ES-I3 (cell line): Measurements from ENCODE around the gene BAIAP3.
"Not testable (repeated sequence)": the region's sequence is repeated elsewhere in the genome, so short reads cannot be mapped to it uniquely, and the experiment has no call there.

ENCODE experiments used
- H3K36me3 ChIP-seq: 2 replicates; pipeline ENCODE4 v1.6.1; 2013; ENCODE audit warnings: mild to moderate bottlenecking, low read length, control low read depth, moderate library complexity; ENCODE audit not compliant: insufficient read depth
- H3K4me1 ChIP-seq: 2 replicates; pipeline ENCODE4 v1.6.1; 2013; ENCODE audit warnings: mild to moderate bottlenecking, control low read depth, low read length; ENCODE audit not compliant: insufficient read depth
- H3K9ac ChIP-seq: 2 replicates; pipeline ENCODE4 v1.6.1; 2013; ENCODE audit warnings: low read depth, mild to moderate bottlenecking, low read length, moderate library complexity
- H3K9me3 ChIP-seq: 2 replicates; pipeline ENCODE4 v1.6.1; 2013; ENCODE audit warnings: mild to moderate bottlenecking, low read length, moderate library complexity; ENCODE audit not compliant: control insufficient read depth, insufficient read depth

BAIAP3 gene, protein sequence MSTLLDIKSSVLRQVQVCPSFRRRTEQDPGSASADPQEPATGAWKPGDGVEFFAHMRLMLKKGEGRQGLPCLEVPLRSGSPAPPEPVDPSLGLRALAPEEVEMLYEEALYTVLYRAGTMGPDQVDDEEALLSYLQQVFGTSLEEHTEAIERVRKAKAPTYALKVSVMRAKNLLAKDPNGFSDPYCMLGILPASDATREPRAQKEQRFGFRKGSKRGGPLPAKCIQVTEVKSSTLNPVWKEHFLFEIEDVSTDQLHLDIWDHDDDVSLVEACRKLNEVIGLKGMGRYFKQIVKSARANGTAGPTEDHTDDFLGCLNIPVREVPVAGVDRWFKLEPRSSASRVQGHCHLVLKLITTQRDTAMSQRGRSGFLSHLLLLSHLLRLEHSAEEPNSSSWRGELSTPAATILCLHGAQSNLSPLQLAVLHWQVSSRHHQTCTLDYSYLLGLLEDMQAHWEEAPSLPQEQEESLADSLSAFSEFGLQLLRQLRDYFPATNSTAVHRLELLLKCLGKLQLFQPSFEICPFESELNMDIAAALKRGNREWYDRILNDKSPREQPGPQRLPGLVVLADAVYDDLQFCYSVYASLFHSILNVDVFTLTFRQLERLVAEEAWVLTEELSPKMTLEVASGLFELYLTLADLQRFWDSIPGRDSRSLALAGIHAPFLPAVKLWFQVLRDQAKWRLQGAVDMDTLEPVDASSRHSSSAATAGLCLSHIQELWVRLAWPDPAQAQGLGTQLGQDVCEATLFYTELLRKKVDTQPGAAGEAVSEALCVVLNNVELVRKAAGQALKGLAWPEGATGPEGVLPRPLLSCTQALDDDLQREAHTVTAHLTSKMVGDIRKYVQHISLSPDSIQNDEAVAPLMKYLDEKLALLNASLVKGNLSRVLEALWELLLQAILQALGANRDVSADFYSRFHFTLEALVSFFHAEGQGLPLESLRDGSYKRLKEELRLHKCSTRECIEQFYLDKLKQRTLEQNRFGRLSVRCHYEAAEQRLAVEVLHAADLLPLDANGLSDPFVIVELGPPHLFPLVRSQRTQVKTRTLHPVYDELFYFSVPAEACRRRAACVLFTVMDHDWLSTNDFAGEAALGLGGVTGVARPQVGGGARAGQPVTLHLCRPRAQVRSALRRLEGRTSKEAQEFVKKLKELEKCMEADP

DNA sequence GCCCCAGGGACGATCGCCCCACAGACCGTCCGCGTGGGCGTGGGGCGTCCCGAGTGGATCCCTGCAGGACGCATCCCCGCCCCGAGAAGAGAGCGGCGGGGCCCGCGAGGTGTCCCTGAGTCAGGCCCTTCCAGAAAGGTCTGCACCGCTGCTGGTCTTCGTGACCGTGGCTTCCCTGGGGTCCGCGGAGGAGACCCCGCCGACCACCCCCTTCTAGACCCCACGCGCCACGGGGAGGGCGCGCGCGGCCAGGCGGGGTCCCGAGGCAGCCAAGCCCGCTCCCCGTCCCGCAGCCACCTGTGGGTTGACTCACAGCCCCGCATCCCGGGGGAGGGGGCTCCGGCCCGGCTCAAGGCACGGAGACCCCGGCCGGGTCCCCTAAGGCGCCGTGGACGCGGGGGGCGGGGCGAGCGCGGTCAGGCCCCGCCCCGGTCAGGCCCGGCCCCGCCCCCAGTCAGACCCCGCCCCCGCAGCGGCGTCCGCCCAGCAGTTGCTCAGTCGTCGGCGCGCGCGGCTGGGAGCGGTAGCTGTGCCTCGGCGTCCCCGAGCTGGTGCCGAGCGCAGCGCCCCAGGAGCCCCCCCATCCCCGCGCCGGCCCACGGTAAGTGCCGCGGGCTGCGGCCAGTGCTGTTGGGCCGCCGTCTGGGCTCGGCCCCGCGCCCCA is at the start of gene BAIAP3:
Gene BAIAP3, plus strand, starts transcription at position 497 of the 664 bp plus-strand sequence. CDS start 4,905 bp downstream, outside the sequence.
- Histone ChIP-seq H3K4me1 (no peaks in the 10 kb centered on the region; the same call in 1 of the 2 replicates), H3K9ac (peak within 1 kb of the TSS; percentile 54), H3K9me3 (no peaks in the 10 kb centered on the region), H3K36me3 (no peaks in the 10 kb centered on the region)

DNA sequence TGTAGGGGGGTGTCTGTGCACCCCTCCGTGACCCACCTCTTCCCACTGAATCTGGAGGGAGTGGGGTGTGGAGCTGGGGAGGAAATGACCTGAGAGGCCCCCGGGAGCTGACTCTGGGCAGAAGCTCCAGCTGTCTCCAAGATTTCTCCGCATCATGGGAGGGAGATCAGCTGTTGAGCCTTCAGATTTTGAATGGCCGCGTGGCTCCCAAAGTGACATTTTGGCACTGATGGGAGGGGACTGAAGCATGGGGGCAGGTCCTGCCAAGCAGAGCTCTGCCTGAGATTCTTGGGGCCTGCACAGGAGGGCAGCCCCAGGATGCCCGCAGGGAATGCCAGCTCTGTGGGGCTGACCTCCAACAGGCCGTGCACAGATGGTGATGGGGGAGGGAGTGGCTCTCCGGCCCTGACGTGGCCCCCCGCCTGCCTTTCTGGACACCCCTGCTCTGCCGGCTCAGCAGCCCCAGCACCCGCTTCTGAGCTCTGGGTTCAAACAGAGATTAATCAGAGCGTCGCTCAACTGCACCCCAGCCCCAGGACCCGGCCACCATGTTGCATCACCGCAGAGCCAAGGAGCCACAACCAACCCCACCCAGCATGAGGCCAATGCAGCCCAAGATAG is 49.3 kb upstream of the BAIAP3 start:
- Histone ChIP-seq H3K36me3 (no peaks in the 10 kb centered on the region), H3K4me1 (peaks cover 8% of the 10 kb centered on the region), H3K9ac (no peak overlapping the region), H3K9me3 (no peaks in the 10 kb centered on the region)

GRCh38 chr16:1285669-1286512 is 47.6 kb upstream of the BAIAP3 start:
- no peaks in the 10 kb centered on the region for H3K9me3 ChIP-seq
- no peak overlapping the region for H3K9ac ChIP-seq
- peaks cover 8% of the 10 kb centered on the region for H3K4me1 ChIP-seq
- H3K36me3 ChIP-seq: no peaks in the 10 kb centered on the region

GRCh38 chr16:1286513-1287094 is 46.8 kb upstream of the BAIAP3 start:
- no peaks in the 10 kb centered on the region for H3K9me3 ChIP-seq
- peaks cover 8% of the 10 kb centered on the region for H3K4me1 ChIP-seq
- H3K9ac ChIP-seq: no peak overlapping the region
- no peaks in the 10 kb centered on the region for H3K36me3 ChIP-seq

- Histone ChIP-seq H3K9me3 (no peaks in the 10 kb centered on the region), H3K36me3 (no peaks in the 10 kb centered on the region), H3K4me1 (peaks cover 7% of the 10 kb centered on the region), H3K9ac (no peak overlapping the region)
Observed at GRCh38 chr16:1287982-1288670, 45.3 kb upstream of the BAIAP3 start.

DNA sequence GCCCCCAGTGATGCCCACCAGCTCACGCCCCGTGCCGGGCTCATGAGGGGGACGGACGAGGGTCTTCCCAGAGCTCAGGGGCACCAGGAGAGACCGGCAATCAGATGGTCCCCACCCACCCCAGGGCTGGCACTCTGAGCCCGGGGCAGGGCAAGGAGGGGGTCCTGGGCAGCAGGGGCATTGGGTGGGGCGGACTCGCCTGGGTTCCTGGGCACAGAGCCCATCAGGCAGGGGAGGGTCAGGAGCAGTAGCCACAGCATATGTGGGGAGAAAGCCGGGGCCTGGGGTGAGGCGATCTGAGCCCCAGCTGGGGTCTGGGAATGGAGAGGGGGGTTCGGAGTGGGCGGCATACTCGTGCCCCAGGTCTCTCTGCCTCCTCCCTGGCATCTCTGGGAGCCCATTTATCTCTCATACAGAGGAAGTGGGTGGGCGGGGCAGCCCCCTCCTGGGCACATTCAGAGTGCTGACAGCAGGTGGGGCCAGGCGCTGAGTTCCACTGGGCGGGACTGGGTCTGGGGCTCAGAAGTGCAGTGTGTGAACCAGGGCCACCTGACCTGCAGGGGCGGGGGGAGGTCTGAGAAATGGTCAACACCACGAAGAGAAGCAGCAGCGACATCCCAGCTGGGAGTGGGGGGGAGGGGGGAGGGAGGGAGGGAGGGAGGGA is 44.5 kb upstream of the BAIAP3 start:
- no peaks in the 10 kb centered on the region for H3K9me3 ChIP-seq
- H3K36me3 ChIP-seq: no peaks in the 10 kb centered on the region
- H3K9ac ChIP-seq: no peak overlapping the region
- H3K4me1 ChIP-seq: no peaks in the 10 kb centered on the region; the same call in 1 of the 2 replicates

- peak overlapping the region; percentile 51; the same call in 1 of the 2 replicates for H3K9ac ChIP-seq
Observed at GRCh38 chr16:1289477-1289866, 44.0 kb upstream of the BAIAP3 start.

GRCh38 chr16:1290063-1290501 is 43.4 kb upstream of the BAIAP3 start:
- Histone ChIP-seq H3K9me3 (no peaks in the 10 kb centered on the region), H3K9ac (peak overlapping the region; percentile 51; the same call in 1 of the 2 replicates), H3K4me1 (peaks cover 5% of the 10 kb centered on the region; the same call in 1 of the 2 replicates), H3K36me3 (no peaks in the 10 kb centered on the region)

More at GRCh38 chr16:1289477-1289866, 44.0 kb upstream of the BAIAP3 start:
- H3K4me1 ChIP-seq: no peaks in the 10 kb centered on the region; the same call in 1 of the 2 replicates
- H3K36me3 ChIP-seq: no peaks in the 10 kb centered on the region
- no peaks in the 10 kb centered on the region for H3K9me3 ChIP-seq

GRCh38 chr16:1290860-1291575 is 42.4 kb upstream of the BAIAP3 start:
- peaks cover 10% of the 10 kb centered on the region; the same call in 1 of the 2 replicates for H3K4me1 ChIP-seq
- no peaks in the 10 kb centered on the region for H3K36me3 ChIP-seq
- H3K9ac ChIP-seq: no peak overlapping the region

DNA sequence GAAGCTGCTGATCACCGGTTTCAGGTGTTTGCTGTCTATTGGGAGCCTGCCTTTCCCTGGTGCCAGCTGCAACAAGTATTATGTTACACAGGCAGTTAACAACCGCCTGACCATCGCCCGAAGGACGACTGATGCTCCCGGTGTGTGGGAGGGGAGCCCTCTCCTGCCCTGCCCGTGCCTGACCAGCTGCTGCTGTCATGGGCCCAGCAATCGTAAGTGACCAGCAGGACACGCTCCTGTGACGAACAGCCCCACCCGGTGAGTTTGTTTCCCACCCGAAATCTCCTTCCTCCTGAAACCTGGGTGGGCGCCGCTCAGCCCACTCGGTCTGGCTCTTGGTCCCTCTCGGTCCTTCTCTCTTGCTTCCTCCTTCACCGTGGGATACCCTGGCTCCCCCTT is 41.9 kb upstream of the BAIAP3 start:
- Histone ChIP-seq H3K9ac (no peak overlapping the region), H3K36me3 (no peaks in the 10 kb centered on the region), H3K4me1 (peaks cover 10% of the 10 kb centered on the region; the same call in 1 of the 2 replicates)

More at GRCh38 chr16:1290860-1291575, 42.4 kb upstream of the BAIAP3 start:
- H3K9me3 ChIP-seq: no peaks in the 10 kb centered on the region

GRCh38 chr16:1292208-1292607 is 41.2 kb upstream of the BAIAP3 start:
- H3K9me3 ChIP-seq, H3K36me3 ChIP-seq, H3K9ac ChIP-seq: not testable (repeated sequence)
- H3K4me1 ChIP-seq: peaks cover 16% of the 10 kb centered on the region; the same call in 1 of the 2 replicates

More for the DNA sequence above, 41.9 kb upstream of the BAIAP3 start:
- H3K9me3 ChIP-seq: no peaks in the 10 kb centered on the region
